GM12878 (cell line): ENCODE measurements around the gene HTD2. TPM values are rescaled to one million over a fixed set of nuclear protein-coding genes. Genes with fewer than 3 reads are reported as not detected.

Source experiments
- ATAC-seq: fragments of 200-7000 bp; cut with Tn5 transposase; 3 replicates; pipeline ENCODE4 v1.9.1; 2020; ENCODE audit warnings: mild to moderate bottlenecking, moderate library complexity
- BruUV-seq: library from RNA; stranded (reverse); fragments of 400-500 nt; replicated peaks from 2 replicates; lab custom pipeline; 2021; lab: Mats Ljungman, UMichigan
- CTCF ChIA-PET: fragments of 300-600 bp; sonication (Branson Sonifier 250); formaldehyde crosslinking; extraction: SDS; loops from one replicate; lab custom pipeline; 2021; ENCODE audit warnings: inconsistent platforms; lab: Yijun Ruan, JAX
- POLR2A ChIA-PET: fragments of 350-600 bp; formaldehyde crosslinking; extraction: SDS; loops from one replicate; lab custom pipeline; 2021; ENCODE audit warnings: inconsistent platforms; lab: Charles Lee
- RAD21 ChIA-PET: fragments of 300-600 bp; sonication (Branson Sonifier 250); formaldehyde crosslinking; loops from one replicate; lab custom pipeline; 2023; ENCODE audit warnings: antibody characterized with exemption; ENCODE audit not compliant: unreplicated experiment; lab: Charles Lee
- SMC1A ChIA-PET: fragments of 300-600 bp; sonication (Branson Sonifier 250); formaldehyde crosslinking; loops from one replicate; lab custom pipeline; 2023; ENCODE audit not compliant: unreplicated experiment, uncharacterized antibody; lab: Charles Lee
- DNase-seq: peaks from one replicate; pipeline ENCODE4 v3.0.0-alpha.2; 2011; ENCODE audit warnings: low read depth, low spot score
- FAIRE-seq: peaks from 3 replicates; lab custom pipeline; 2011; peaks lifted over from hg19 to GRCh38; lab: Jason Lieb, UNC
- H2AFZ ChIP-seq: 2 replicates; pipeline ENCODE4 v1.6.0; 2011; ENCODE audit warnings: low read depth, low read length, control low read depth; ENCODE audit not compliant: control insufficient read depth
- H3K27ac ChIP-seq: 2 replicates; pipeline ENCODE4 v1.5.1; 2011; ENCODE audit warnings: control low read depth; ENCODE audit not compliant: control insufficient read depth, insufficient read depth
- H3K27me3 ChIP-seq, 2 experiments: replicated peaks in 1 of 2; 2 replicates each; pipeline versions ENCODE4 v1.6.0 to v1.6.1; 2011; ENCODE audit warnings: low read length in 1 of 2; ENCODE audit not compliant: control insufficient read depth in 2 of 2, insufficient read depth in 2 of 2
- H3K36me3 ChIP-seq, 2 experiments: 2 replicates each; pipeline ENCODE4 v1.5.1; 2011; ENCODE audit warnings: low read length in 1 of 2; ENCODE audit not compliant: control insufficient read depth in 2 of 2, insufficient read depth in 2 of 2
- H3K4me1 ChIP-seq: 2 replicates; pipeline ENCODE4 v1.6.1; 2011; ENCODE audit warnings: mild to moderate bottlenecking, low read length, moderate library complexity, mixed read lengths; ENCODE audit not compliant: control insufficient read depth, insufficient read depth
- H3K4me2 ChIP-seq: 2 replicates; pipeline ENCODE4 v1.6.0; 2011; ENCODE audit warnings: control low read depth; ENCODE audit not compliant: control insufficient read depth, insufficient read depth
- H3K4me3 ChIP-seq: fragments of 200-600 bp; sonication (generic); 2 replicates; pipeline ENCODE4 v1.5.1; 2016
- H3K79me2 ChIP-seq: 2 replicates; pipeline ENCODE4 v1.6.0; 2011; ENCODE audit warnings: low read length; ENCODE audit not compliant: control insufficient read depth, insufficient read depth
- H3K9ac ChIP-seq: 2 replicates; pipeline ENCODE4 v1.8.0; 2011; ENCODE audit warnings: low read length, control low read depth, mixed read lengths; ENCODE audit not compliant: control insufficient read depth, insufficient read depth
- H3K9me3 ChIP-seq: replicated peaks from 3 replicates; pipeline ENCODE4 v1.5.1; 2011; ENCODE audit warnings: mild to moderate bottlenecking, low read length; ENCODE audit not compliant: control insufficient read depth, insufficient read depth
- H4K20me1 ChIP-seq: 2 replicates; pipeline ENCODE4 v1.6.0; 2011; ENCODE audit not compliant: control insufficient read depth, insufficient read depth
- CBX5 ChIP-seq: sonication (generic); IDR thresholded peaks from 2 replicates; pipeline ENCODE4 v1.6.1; 2016; ENCODE audit warnings: low read depth, moderate library complexity, mild to moderate bottlenecking, inconsistent platforms
- E2F8 ChIP-seq: fragments of 450-650 bp; IDR thresholded peaks from 2 replicates; pipeline ENCODE4 v1.6.1; 2018; ENCODE audit warnings: mild to moderate bottlenecking, low read depth, moderate library complexity; ENCODE audit not compliant: partially characterized antibody
- FOS ChIP-seq: IDR thresholded peaks from 3 replicates; pipeline ENCODE4 v1.6.1; 2011; ENCODE audit warnings: borderline replicate concordance; ENCODE audit not compliant: insufficient read length; ENCODE audit errors: extremely low read depth
- POU2F2 ChIP-seq: IDR thresholded peaks from 3 replicates; pipeline ENCODE4 v1.6.1; 2011; ENCODE audit warnings: low read depth, mild to moderate bottlenecking, low read length, borderline replicate concordance
- RB1 ChIP-seq: fragments of 450-650 bp; formaldehyde crosslinking; IDR thresholded peaks from 2 replicates; pipeline ENCODE4 v1.6.1; 2017; ENCODE audit warnings: mild to moderate bottlenecking, borderline replicate concordance
- STAT1 ChIP-seq: fragments of 450-650 bp; conservative IDR thresholded peaks from 2 replicates; pipeline ENCODE4 v1.6.1; 2014; ENCODE audit warnings: antibody characterized with exemption, mild to moderate bottlenecking
- ZNF622 ChIP-seq: fragments of 450-650 bp; IDR thresholded peaks from 2 replicates; pipeline ENCODE4 v1.6.1; 2017; ENCODE audit warnings: mild to moderate bottlenecking, inconsistent platforms
- ZNF687 ChIP-seq: fragments of 450-650 bp; IDR thresholded peaks from 2 replicates; pipeline ENCODE4 v1.6.1; 2017; ENCODE audit warnings: mild to moderate bottlenecking, moderate library complexity
- WGBS: methylation state at CpG from one replicate; pipeline ENCODE4 v1.1.6; 2016; ENCODE audit warnings: low lambda C conversion rate; ENCODE audit not compliant: insufficient replicate concordance, insufficient coverage; ENCODE audit errors: missing lambda C conversion rate; 5-methylcytosine and 5-hydroxymethylcytosine counted together
- in situ Hi-C: fragments of 300-500 bp; cut with MboI; formaldehyde crosslinking; loops from 9 replicates; pipeline ENCODE4 v1.14.3; 2018; ENCODE audit warnings: mixed read lengths
- intact Hi-C: fragments of 100-400 bp; cut with micrococcal nuclease; formaldehyde crosslinking; loops from one replicate; pipeline ENCODE4 v1.14.2; 2022; ENCODE audit not compliant: unreplicated experiment
- polyA plus RNA-seq, 11 experiments: library from polyadenylated mRNA; depleted of rRNA in 4 of 11; unstranded in 6 of 11; stranded (reverse) in 5 of 11; fragments of >200 nt; fragmentation: Nextera tagmentation in 4 of 11; fragmentation: Illumina TruSeq in 1 of 11; extraction: Ambion mirVana in 4 of 11; extraction: Trizol in 1 of 11; gene quantifications; 1 replicate in 1 of 11; 2 replicates in 10 of 11; pipeline versions ENCODE4 v1.2.1 to v1.2.3, GENCODE V29; 2011 to 2016; ENCODE audit warnings: inconsistent platforms in 2 of 11, missing spikeins in 2 of 11, low read depth in 1 of 11
- total RNA-seq, 4 experiments: library from RNA; depleted of rRNA in 3 of 4; stranded (reverse); fragments of >200 nt in 3 of 4; fragmentation: Illumina TruSeq in 1 of 4; extraction: Trizol in 1 of 4; gene quantifications; 2 replicates each; pipeline versions ENCODE4 v1.2.1 to v1.2.3, GENCODE V29; 2013 to 2021
- TF ChIP-seq, protein P1 (sequence below): fragments of 150-350 bp; IDR thresholded peaks from 2 replicates; pipeline ENCODE4 v1.6.1; 2016; ENCODE audit warnings: low read depth, low read length
- TF ChIP-seq, protein P2 (sequence below): fragments of 450-650 bp; conservative IDR thresholded peaks from 2 replicates; pipeline ENCODE4 v1.6.1; 2017; ENCODE audit warnings: mild to moderate bottlenecking, moderate library complexity

The HTD2 gene
- total and polyA plus RNA-seq, 10 of the 15 experiments (the other 5 are each of a cell fraction or from before 2014, with no cell fraction given): 5.9 to 24.7 (median 9.5) TPM

DNA sequence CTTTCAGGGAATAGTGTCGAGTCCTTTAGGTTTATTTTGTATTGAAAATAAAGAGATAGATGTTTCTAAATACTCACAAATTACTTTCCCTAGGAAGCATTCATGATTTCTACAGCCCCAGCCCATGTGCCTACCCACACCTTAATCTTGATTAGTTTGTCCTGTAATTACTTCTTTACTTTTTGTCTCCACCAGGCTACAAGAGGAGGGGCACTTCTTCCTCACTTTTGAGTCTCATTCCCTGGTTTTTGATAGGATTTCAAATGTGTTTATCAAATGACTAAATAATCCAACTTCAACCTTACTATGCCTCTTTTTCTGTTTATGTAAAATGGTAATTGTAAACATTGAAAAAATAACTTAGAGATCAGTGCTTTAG is 28.2 kb downstream of the HTD2 start:
- no peaks in the 10 kb centered on the region; the same call in 2 of the 3 replicates for H3K9me3 ChIP-seq
- peak overlapping the region; percentile 93; the same call in 1 of the 2 replicates for H3K4me3 ChIP-seq
- intact Hi-C loops (no loop called here), in situ Hi-C loops (no loop called here)
- peak overlapping the region; percentile 38; the same call in 1 of the 2 replicates for H2AFZ ChIP-seq
- 0% methylated on average over 1 of the region's 1 CpG for WGBS
- CTCF ChIA-PET: interaction anchor here (0.7 to 8.9 kb wide), 22 partner anchors 9 to 327 kb away, joined by 3 to 204 read pairs (median 6); partner anchors contain the start of genes FLNB, HTD2, KCTD6 and RPP14
- no peak overlapping the region for H3K27ac ChIP-seq
- H3K79me2 ChIP-seq: peaks cover 10% of the 10 kb centered on the region
- peak overlapping the region; percentile 29; the same call in 1 of the 2 replicates for H3K9ac ChIP-seq
- DNase-seq (no peak), FAIRE-seq (no peak), ATAC-seq (no peak)
- RAD21 ChIA-PET: interaction anchor here (0.9 to 7.5 kb wide), 15 partner anchors 8 to 159 kb away, joined by 3 to 149 read pairs (median 5); partner anchors contain the start of genes HTD2, KCTD6, PDHB and RPP14
- H3K27me3 ChIP-seq: no peaks in the 10 kb centered on the region
- H3K4me2 ChIP-seq: peak overlapping the region; percentile 82
- no peaks in the 10 kb centered on the region for H3K36me3 ChIP-seq
- peaks cover 10% of the 10 kb centered on the region; the same call in 1 of the 2 replicates for H3K4me1 ChIP-seq
- SMC1A ChIA-PET: interaction anchor here (0.6 to 13.1 kb wide), 17 partner anchors 8 to 165 kb away, joined by 3 to 324 read pairs (median 5); partner anchors contain the start of genes HTD2, KCTD6 and RPP14
- POLR2A ChIA-PET: interaction anchor here (0.6 to 12.4 kb wide), 8 partner anchors 10 to 134 kb away, joined by 3 to 221 read pairs (median 4); partner anchors contain the start of genes HTD2 and RPP14
- no peaks in the 10 kb centered on the region for H4K20me1 ChIP-seq
- BruUV-seq: no TSS peak
- TF ChIP-seq, protein P1, sequence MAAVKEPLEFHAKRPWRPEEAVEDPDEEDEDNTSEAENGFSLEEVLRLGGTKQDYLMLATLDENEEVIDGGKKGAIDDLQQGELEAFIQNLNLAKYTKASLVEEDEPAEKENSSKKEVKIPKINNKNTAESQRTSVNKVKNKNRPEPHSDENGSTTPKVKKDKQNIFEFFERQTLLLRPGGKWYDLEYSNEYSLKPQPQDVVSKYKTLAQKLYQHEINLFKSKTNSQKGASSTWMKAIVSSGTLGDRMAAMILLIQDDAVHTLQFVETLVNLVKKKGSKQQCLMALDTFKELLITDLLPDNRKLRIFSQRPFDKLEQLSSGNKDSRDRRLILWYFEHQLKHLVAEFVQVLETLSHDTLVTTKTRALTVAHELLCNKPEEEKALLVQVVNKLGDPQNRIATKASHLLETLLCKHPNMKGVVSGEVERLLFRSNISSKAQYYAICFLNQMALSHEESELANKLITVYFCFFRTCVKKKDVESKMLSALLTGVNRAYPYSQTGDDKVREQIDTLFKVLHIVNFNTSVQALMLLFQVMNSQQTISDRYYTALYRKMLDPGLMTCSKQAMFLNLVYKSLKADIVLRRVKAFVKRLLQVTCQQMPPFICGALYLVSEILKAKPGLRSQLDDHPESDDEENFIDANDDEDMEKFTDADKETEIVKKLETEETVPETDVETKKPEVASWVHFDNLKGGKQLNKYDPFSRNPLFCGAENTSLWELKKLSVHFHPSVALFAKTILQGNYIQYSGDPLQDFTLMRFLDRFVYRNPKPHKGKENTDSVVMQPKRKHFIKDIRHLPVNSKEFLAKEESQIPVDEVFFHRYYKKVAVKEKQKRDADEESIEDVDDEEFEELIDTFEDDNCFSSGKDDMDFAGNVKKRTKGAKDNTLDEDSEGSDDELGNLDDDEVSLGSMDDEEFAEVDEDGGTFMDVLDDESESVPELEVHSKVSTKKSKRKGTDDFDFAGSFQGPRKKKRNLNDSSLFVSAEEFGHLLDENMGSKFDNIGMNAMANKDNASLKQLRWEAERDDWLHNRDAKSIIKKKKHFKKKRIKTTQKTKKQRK: no peak
- no peak for TF ChIP-seq E2F8
- no peak for TF ChIP-seq FOS
- no peak; the same call in 1 of the 2 replicates for TF ChIP-seq RB1
- TF ChIP-seq POU2F2: no peak
- no peak for TF ChIP-seq STAT1
- TF ChIP-seq ZNF622: no peak
- TF ChIP-seq, protein P2, sequence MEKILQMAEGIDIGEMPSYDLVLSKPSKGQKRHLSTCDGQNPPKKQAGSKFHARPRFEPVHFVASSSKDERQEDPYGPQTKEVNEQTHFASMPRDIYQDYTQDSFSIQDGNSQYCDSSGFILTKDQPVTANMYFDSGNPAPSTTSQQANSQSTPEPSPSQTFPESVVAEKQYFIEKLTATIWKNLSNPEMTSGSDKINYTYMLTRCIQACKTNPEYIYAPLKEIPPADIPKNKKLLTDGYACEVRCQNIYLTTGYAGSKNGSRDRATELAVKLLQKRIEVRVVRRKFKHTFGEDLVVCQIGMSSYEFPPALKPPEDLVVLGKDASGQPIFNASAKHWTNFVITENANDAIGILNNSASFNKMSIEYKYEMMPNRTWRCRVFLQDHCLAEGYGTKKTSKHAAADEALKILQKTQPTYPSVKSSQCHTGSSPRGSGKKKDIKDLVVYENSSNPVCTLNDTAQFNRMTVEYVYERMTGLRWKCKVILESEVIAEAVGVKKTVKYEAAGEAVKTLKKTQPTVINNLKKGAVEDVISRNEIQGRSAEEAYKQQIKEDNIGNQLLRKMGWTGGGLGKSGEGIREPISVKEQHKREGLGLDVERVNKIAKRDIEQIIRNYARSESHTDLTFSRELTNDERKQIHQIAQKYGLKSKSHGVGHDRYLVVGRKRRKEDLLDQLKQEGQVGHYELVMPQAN: no peak
- no peak for TF ChIP-seq CBX5
- no peak for TF ChIP-seq ZNF687
